NOMO-1 treated with dmso at 0.1 percent for 144 hours (cell line): ENCODE measurements around the gene PPP2R2D.

Source experiments
- DNase-seq: peaks from one replicate; lab custom pipeline; 2025; ENCODE audit not compliant: unreplicated experiment; lab: John Stamatoyannopoulos, UW

The PPP2R2D gene

DNA sequence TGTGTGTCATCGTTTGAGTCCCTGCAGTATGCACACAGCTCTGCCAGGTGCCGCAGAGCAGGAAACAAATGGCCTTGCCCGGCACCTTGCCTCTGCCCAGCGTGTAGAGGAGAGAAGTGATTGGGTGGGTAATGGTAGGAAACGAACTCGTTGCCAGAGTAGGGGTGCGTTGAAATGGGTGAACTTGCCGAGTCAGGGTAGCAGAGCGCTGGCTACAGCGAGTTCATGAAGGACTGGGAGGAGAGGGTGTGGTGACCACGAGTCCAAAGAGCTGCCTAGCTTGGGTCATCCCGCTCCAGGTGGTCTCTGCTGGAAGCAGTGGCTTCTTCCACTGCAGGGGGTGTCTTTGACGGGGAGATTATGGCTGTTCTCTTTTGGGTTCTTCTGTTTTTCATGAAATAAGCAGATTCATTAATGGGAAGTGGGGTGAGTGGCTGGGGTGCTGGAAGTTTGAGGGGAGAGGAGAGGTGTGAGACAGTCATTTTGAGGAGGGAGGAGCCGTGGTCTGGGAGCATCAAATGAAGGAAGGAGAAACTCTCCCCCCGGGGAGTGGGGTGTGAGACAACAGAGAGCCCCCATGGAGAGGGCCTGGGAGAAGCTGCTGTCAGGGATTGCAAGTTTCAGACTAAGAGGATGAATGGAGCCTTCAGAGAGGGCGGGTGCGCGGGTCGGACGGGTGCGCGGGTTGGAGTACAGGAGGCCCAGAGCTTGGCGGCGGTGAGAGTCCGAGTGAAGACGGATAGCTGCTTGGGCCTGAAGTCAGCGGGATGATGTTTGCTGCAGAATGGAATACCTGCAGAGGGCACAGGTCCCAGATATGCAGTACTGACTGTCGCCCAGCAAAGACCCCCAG is 26.2 kb downstream of the PPP2R2D start:
- no peak for DNase-seq

DNA sequence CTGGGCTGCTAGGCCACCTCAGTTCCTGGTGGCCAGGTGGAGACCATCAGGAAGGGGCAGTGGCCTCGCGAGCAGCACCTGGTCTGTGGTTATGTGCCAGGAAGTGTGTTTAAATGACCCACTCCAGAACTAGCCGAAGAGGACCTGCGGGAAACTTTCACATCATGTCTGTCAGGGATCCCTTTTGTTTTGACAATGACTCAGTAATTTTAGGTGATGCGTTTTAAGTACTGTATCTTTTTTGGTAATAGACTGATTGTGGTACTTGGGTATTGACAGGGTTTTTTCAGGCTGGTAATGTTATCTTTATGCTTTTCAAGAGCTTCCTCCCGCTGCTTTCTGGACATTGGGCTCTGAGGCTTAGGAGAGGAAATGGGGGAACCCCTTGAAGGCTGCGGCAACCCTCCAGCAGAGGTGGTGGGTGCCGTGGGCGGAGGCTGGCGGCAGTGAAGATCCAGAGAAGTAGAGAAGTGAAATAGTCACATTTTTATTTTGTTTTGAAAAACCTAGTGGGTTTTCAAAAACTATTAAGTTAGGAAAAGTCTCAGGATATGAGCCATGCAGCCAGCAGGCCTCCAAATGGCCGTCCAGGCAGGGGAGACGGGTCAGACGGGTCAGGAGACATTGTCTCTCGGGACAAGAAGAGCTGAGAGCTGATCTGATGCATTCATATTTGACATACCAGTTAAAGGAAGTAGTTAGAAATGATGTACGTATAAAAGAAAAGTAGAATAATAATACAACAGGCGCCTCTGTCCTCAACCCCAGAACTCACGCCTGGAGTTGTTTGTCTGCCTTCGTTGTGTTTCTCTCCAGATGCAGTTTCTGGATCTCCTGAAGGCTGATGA is 27.7 kb downstream of the PPP2R2D start:
- no peak for DNase-seq

DNA sequence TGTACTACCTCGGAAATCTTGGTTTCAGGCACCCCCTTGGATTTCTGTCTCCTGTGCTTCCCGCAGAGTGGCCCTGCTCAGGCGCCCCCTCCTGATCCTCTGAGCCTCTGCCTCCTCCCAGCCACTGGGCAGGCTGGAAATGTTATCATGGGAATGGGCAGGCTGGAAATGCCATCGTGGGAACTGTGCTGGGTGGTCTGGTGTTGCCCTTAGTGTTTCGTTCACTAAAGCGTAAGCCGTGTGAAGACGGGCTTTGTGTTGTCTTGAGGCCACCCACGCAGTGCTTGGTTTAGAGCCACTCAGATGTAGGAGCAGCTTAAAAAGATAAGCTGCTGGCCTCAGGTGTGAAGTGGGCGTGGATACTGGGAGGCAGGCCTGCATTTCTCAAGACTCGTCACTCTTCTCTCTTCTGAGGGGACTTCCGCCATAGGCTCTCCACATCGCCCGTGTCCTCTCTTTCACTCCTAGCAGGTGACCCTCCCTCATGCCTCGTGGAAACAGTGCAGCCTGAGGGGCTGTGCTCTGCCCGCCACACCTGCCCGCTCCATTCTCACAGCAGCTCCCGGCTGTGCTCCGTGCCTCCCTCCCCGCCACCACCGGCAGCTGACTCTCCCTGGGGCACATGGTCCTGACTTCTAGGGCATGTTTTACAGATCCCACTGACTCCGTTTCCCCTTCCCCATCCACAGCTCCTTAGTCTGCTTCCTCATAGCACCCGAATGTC is 28.5 kb downstream of the PPP2R2D start:
- DNase-seq: no peak

DNA sequence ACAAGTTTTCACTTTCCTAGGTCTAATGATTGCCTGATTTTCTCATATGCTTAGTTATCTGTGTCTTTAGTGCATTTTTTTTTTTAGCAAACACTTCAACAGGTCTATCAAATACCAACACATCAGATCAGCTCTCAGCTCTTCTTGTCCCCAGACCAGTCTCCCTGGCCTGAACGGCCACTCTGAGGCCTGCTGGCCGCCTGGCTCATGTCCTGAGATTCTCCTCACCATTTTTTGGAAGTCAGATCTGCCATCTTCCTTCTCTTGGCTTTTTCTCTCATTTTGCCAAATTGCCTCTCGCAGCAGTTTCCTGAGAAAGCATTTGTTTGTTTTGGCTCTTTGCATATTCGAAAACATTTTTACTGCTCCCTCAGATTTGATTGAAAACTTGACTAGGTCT is 29.3 kb downstream of the PPP2R2D start:
- no peak for DNase-seq

DNA sequence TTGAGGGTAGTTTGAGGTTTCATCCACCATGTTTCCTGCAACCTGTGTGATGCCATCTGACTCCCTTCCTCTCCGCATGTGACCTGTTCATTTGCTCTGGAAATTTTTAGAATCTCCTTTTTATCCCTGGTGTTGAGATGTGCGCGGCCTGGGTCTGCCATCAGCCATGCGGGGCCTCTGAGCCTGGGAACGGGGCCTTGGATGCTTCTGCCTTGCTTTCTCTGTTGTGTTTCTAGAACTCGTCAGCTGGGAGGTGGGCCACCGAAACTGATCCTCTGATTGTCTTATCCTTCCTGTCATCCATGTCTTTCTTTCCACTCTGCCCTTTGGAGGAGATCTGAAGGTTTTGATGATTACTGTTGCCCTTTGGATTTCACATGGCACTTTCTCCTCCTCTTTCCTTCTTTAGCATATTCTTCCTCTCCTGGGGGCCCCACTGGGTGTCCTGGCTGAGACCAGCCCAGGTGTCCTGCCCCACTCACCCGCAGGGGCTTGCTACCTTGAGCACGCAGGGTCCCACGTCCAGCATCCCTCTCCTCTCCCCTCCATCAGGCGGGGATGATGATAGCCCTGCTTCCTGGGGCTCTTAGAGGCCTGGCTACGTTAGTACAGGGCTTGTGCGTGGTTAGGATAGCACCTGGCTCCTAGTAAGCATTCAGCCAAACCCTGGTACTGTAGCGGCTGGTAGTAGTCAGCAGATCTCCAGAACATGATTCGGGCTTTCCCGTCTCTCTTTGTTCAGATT is 29.9 kb downstream of the PPP2R2D start:
- DNase-seq: no peak

DNA sequence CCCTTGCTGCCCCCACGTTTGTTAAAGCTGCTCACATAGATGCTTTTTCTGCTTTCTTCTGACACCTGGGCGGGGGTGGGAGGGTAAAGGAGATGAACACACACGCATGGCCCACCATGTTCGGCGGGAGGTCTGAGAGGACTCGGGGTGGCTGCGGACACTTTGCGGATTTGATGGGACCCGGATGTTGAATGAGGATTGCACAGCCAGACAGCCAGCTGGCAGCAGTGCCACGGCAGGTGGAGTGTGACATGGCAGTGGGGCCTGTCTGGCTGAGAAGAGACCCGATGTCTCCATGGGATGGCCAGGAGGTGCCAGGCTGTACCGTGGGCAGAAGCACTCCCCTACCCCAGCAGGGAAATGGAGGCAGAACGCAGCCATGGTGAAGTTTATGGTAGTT is 31.2 kb downstream of the PPP2R2D start:
- no peak for DNase-seq

DNA sequence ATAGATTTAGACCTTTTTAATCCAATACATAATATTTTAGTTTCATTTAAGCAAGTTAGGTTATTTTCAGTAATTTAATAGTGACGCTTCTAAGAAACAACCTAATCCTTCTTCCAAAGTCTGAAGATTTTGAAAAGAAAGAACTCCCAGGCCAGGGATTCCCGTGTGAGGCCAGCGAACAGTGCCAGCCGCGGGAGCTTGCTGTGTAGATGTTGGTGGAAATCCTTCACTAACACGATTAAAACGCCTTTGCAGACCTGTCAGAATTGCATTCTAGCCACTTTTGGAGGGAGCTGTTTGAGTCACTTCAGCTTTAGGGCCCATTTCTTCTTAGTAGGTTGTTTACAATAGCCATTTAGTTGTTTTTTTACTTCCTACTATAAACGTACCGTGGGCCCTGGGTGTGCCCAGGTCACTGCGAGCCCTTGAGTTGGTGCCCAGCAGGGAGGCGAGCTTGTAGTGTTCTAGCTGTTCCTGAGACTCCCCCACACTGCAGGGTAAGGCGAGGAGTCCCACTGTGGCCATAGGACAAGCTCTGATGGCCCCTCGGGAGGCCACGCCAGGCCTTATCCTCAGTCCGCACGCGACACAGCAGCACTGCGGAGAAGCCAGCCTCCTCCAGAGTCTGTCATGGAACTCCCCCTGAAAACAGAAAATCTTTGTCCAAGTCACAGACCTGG is 32.3 kb downstream of the PPP2R2D start:
- DNase-seq: no peak

DNA sequence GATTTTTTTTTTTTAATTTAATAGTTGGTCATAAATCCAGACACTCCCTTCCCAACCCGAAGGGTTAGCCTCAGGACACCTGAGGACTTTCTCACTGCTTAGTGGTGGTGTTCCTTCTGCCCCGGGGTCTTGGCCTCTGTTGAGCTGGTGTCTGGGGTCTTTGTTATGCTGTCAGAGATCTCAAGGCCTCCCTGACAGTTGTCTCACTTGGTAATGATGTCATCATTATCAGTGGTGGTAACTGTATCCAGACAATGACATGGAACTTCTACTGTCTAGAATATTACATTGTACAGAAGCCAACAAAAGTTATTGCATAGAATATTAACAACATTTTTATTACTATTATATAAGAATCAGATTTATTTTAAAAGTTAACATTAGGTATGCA is 32.9 kb downstream of the PPP2R2D start:
- no peak for DNase-seq

DNA sequence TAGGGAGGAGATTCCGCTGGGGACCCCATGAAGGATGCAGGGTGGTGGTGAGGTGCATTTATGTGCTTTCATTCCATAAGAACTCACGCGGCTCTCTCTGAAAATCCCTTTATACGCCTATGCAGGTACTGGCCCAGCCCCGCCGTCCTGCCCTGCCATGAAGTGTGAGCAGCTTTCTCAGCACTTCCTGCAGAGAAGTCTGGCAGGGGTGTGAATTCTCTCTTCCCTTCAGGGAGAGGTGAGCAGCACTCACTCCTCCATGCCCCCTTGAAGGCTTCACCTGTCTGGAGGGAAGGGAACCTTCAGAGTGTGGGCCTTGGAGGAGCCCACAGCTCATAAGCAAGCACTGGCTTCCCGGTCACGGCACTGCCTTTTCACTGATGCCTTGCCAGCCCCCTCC is 34.0 kb downstream of the PPP2R2D start:
- DNase-seq: no peak

DNA sequence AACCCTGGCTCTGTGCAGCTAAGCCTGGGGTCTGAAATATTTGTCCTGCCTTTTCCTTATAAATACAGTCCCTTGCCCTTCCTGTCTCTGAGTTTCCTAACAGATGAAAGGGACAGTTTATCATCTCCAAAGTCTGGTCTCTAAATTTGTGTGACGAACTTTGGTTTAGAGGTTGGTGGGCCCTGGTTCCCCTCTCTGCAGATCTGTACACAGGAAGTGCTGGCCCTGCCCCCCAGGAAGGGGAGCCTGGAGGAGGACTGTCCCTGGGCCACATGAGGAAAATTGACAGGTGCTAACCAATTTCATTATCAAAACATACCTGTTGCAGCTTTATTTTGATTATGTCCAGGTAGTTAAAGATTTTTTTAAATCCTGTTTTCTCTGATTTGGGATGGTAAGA is 34.5 kb downstream of the PPP2R2D start:
- DNase-seq: no peak

DNA sequence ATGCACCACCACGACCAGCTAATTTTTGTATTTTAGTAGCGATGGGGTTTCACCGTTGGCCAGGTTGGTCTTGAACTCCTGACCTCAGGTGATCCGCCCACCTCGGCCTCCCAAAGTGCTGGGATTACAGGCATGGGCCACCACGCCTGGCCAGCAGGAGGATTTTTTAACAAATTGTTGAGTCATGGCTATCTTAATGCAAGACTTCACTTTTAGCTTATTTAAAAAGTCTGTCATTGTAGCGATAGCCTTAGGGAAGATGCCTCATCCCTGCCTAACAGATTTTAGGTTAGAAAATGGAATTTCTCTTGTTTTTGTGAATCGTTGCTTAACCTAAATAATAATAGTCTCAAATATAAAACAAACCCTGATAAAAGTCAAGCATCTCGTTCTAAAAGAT is 35.5 kb downstream of the PPP2R2D start:
- DNase-seq: no peak

DNA sequence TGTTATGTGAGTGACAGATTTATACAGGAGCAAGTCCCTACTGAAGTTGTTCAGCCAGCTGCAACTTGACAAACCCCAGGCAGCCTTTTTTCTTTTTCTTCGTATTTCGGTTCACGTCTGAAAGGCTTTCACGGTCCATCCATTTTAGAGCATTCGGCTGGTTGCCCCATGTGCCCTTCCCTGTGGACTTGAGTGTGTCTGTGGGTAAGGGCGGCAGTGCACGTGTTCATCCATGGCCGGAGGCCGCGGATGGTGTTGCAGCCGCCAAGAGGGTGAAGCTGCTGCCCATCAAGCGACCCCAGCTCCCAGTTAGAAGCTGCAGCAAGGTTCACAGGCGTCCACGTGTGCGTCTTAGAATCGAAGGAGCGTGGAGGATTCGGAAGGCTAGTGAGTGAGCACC is 35.9 kb downstream of the PPP2R2D start:
- DNase-seq: no peak

DNA sequence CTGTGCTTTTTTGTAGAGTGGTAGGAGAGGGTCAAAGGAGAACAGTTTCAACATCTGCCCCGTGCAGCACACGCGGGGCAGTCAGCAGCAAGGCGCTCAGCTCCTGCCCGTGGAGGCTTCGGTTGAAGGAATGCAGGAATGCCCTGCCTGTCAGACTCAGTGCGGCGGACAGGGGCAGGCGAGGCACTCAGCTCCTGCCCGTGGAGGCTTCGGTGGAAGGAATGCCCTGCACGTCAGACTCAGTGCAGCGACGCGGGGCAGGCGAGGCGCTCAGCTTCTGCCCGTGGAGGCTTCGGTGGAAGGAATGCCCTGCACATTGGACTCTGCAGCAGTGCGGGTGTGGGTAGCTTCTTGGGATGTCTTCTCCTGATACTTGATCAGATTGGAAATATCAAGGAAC is 37.0 kb downstream of the PPP2R2D start:
- no peak for DNase-seq

DNA sequence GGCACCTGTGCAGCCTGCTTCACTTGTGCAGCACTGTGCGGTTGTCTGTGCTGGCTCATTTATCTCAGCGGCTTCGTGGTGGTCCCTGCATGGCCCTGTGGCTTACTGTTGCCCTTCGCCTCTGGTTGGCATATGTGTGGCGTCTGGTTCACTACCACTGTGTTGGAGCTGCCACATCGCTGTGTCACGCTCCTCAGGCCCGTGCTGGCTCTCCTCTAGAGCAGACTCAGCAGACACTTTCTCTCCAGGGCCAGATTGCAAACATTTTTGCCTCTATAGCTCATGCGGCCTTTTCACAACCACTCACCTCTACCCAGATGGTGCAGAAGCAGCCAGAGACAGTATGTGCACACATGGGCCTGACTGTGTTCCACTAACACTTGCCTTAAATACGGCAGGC is 37.9 kb downstream of the PPP2R2D start:
- DNase-seq: no peak

DNA sequence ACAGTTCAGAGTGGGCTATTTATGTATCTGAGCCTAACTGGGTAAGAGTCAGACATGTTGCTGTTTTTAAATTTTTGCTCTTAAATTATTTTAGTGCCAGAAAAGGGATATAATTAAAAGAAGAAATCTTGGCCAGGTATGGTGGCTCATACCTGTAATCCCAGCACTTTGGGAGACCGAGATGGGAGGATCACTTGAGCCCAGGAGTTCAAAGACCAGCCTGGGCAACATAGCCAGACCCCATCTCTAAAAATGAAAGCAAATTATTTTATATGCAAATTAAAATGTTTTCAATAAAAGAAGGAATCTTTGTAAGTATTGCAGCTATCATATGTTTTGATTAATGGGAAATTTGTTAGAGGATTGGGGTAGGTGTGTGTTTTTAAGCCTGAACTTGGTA is 41.6 kb downstream of the PPP2R2D start:
- DNase-seq: no peak

DNA sequence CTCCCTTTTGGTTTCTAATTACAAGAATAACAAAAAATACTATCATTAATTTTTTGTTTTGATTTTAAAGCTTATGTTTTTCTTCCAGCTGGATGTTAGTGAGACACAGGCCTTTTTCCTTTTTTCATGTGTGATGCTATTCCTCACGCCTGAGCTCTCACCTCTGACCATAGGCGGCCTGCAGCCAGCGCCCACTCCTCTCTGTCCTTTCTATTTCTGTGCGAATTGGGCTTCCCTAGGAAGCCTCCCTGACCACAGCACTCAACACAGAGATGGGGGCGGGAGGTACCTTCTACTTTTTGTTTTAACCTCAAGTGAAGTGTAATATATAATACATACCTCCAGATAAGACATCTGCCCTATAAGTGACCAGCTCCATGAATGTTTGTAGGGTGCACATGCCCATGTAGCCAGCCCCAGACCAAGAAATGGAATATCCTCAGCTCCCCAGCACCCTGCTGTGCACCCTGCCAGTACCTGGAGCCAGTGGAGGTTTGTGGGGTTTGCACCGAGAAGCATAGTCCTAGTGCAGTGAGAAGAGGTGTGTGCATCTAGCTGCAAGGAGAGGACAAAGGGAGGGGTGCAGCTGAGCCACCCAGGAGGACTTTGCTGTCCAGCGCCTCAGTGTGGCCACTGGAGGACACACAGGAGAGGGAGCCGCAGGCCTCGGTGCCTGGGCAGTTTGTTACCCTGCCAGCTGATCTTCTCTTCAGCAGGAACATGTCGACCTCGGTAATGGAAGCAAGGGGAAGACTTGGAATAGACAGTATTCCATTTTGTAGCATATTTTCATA is 42.4 kb downstream of the PPP2R2D start:
- DNase-seq: no peak

DNA sequence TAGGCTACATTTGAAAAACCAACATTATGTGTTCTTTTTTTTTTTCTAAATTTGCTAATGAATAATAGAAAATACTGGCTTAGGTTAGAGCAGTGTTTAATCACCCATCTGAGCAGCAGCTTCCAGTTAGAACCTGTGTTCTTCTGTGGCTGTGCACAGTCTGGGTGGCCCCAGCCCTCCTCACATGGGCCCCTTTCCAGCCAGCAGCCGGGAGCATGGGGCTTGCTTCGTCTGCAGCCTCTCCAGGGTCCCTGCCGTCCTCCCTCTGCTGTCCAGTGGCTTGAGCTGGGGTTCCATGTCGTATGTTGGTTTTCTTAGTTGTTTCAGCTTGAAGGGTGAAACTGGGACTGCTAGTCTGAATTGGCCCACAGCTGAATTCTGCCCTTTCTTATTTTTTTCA is 43.6 kb downstream of the PPP2R2D start:
- DNase-seq: no peak

DNA sequence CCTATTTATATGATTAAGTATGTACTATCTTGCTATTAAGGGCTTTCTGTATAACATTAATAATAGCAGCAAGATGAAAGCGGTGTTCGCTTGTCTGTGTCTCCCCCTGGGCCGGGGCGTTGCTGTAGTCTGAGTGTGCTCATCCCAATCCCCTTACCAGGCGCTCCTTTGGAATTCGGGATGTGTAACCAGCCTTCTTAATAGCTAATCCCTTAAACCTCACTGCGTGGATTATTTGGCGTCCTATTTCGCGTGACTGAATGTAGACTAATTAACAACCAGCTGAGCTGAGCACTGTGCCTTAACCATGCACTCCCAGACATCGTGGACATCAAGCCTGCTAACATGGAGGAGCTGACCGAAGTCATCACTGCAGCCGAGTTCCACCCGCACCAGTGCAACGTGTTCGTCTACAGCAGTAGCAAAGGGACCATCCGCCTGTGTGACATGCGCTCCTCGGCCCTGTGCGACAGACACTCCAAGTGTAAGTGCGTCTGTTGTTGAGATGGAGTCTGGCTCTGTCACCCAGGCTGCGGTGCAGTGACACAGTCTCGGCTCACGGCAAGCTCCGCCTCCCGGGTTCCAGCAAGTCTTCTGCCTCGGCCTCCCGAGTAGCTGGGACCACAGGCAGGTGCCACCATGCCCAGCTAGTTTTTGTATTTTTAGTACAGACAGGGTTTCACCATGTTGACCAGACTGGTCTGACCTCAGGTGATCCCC is 44.3 kb downstream of the PPP2R2D start:
- no peak for DNase-seq

DNA sequence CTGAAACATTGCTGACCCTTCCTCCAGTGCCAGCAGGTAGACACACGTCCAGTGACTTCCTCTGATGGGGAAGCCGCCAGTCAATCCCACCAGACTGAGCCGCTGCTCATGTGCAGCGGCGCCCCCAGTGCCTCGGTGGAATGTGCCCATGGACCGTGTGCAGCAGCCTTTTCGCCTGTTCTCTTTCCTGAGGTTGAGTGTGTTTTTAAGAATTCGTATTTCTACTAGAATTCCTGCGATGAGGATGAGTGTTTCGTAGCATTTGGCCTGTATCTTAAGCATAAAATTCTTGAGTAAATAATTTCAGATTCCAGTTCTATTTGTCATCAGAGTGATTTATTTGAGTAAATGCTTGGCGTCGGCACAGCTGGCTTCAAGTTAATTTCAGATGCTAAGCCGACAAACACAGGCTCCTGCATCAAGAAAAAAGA is 45.5 kb downstream of the PPP2R2D start:
- no peak for DNase-seq
